GM12878 (cell line): Measurements from ENCODE around the gene SNX7. TPM values are rescaled to one million over a fixed set of nuclear protein-coding genes. Genes with fewer than 3 reads are reported as not detected.

Experiments used
- ATAC-seq: fragments of 200-7000 bp; cut with Tn5 transposase; 3 replicates; pipeline ENCODE4 v1.9.1; 2020; ENCODE audit warnings: mild to moderate bottlenecking, moderate library complexity
- BruUV-seq: library from RNA; stranded (reverse); fragments of 400-500 nt; replicated peaks from 2 replicates; lab custom pipeline; 2021; lab: Mats Ljungman, UMichigan
- CTCF ChIA-PET: fragments of 300-600 bp; sonication (Branson Sonifier 250); formaldehyde crosslinking; extraction: SDS; loops from one replicate; lab custom pipeline; 2021; ENCODE audit warnings: inconsistent platforms; lab: Yijun Ruan, JAX
- POLR2A ChIA-PET: fragments of 350-600 bp; formaldehyde crosslinking; extraction: SDS; loops from one replicate; lab custom pipeline; 2021; ENCODE audit warnings: inconsistent platforms; lab: Charles Lee
- RAD21 ChIA-PET: fragments of 300-600 bp; sonication (Branson Sonifier 250); formaldehyde crosslinking; loops from one replicate; lab custom pipeline; 2023; ENCODE audit warnings: antibody characterized with exemption; ENCODE audit not compliant: unreplicated experiment; lab: Charles Lee
- SMC1A ChIA-PET: fragments of 300-600 bp; sonication (Branson Sonifier 250); formaldehyde crosslinking; loops from one replicate; lab custom pipeline; 2023; ENCODE audit not compliant: unreplicated experiment, uncharacterized antibody; lab: Charles Lee
- DNase-seq: peaks from one replicate; pipeline ENCODE4 v3.0.0-alpha.2; 2011; ENCODE audit warnings: low read depth, low spot score
- FAIRE-seq: peaks from 3 replicates; lab custom pipeline; 2011; peaks lifted over from hg19 to GRCh38; lab: Jason Lieb, UNC
- H2AFZ ChIP-seq: 2 replicates; pipeline ENCODE4 v1.6.0; 2011; ENCODE audit warnings: low read depth, low read length, control low read depth; ENCODE audit not compliant: control insufficient read depth
- H3K27ac ChIP-seq: 2 replicates; pipeline ENCODE4 v1.5.1; 2011; ENCODE audit warnings: control low read depth; ENCODE audit not compliant: control insufficient read depth, insufficient read depth
- H3K27me3 ChIP-seq, 2 experiments: replicated peaks in 1 of 2; 2 replicates each; pipeline versions ENCODE4 v1.6.0 to v1.6.1; 2011; ENCODE audit warnings: low read length in 1 of 2; ENCODE audit not compliant: control insufficient read depth in 2 of 2, insufficient read depth in 2 of 2
- H3K36me3 ChIP-seq, 2 experiments: 2 replicates each; pipeline ENCODE4 v1.5.1; 2011; ENCODE audit warnings: low read length in 1 of 2; ENCODE audit not compliant: control insufficient read depth in 2 of 2, insufficient read depth in 2 of 2
- H3K4me1 ChIP-seq: 2 replicates; pipeline ENCODE4 v1.6.1; 2011; ENCODE audit warnings: mild to moderate bottlenecking, low read length, moderate library complexity, mixed read lengths; ENCODE audit not compliant: control insufficient read depth, insufficient read depth
- H3K4me2 ChIP-seq: 2 replicates; pipeline ENCODE4 v1.6.0; 2011; ENCODE audit warnings: control low read depth; ENCODE audit not compliant: control insufficient read depth, insufficient read depth
- H3K4me3 ChIP-seq: fragments of 200-600 bp; sonication (generic); 2 replicates; pipeline ENCODE4 v1.5.1; 2016
- H3K79me2 ChIP-seq: 2 replicates; pipeline ENCODE4 v1.6.0; 2011; ENCODE audit warnings: low read length; ENCODE audit not compliant: control insufficient read depth, insufficient read depth
- H3K9ac ChIP-seq: 2 replicates; pipeline ENCODE4 v1.8.0; 2011; ENCODE audit warnings: low read length, control low read depth, mixed read lengths; ENCODE audit not compliant: control insufficient read depth, insufficient read depth
- H3K9me3 ChIP-seq: replicated peaks from 3 replicates; pipeline ENCODE4 v1.5.1; 2011; ENCODE audit warnings: mild to moderate bottlenecking, low read length; ENCODE audit not compliant: control insufficient read depth, insufficient read depth
- H4K20me1 ChIP-seq: 2 replicates; pipeline ENCODE4 v1.6.0; 2011; ENCODE audit not compliant: control insufficient read depth, insufficient read depth
- CBX5 ChIP-seq: sonication (generic); IDR thresholded peaks from 2 replicates; pipeline ENCODE4 v1.6.1; 2016; ENCODE audit warnings: low read depth, moderate library complexity, mild to moderate bottlenecking, inconsistent platforms
- CEBPB ChIP-seq, 2 experiments: fragments of 150-350 bp in 1 of 2; IDR thresholded peaks; 2 replicates each; pipeline ENCODE4 v1.6.1; 2012 to 2014; ENCODE audit warnings: low read depth in 2 of 2, low read length in 2 of 2, borderline replicate concordance in 1 of 2, inconsistent platforms in 1 of 2
- GABPA ChIP-seq: IDR thresholded peaks from 2 replicates; pipeline ENCODE4 v1.6.1; 2014; ENCODE audit warnings: antibody characterized with exemption, low read depth, mild to moderate bottlenecking, inconsistent platforms
- KLF5 ChIP-seq: fragments of 450-650 bp; IDR thresholded peaks from 2 replicates; pipeline ENCODE4 v1.6.1; 2014; ENCODE audit warnings: mild to moderate bottlenecking; ENCODE audit not compliant: partially characterized antibody
- NBN ChIP-seq: fragments of 450-650 bp; IDR thresholded peaks from 2 replicates; pipeline ENCODE4 v1.6.1; 2016
- RBBP5 ChIP-seq: fragments of 200-600 bp; sonication (generic); conservative IDR thresholded peaks from 2 replicates; pipeline ENCODE4 v1.6.1; 2016
- ZNF687 ChIP-seq: fragments of 450-650 bp; IDR thresholded peaks from 2 replicates; pipeline ENCODE4 v1.6.1; 2017; ENCODE audit warnings: mild to moderate bottlenecking, moderate library complexity
- WGBS: methylation state at CpG from one replicate; pipeline ENCODE4 v1.1.6; 2016; ENCODE audit warnings: low lambda C conversion rate; ENCODE audit not compliant: insufficient replicate concordance, insufficient coverage; ENCODE audit errors: missing lambda C conversion rate; 5-methylcytosine and 5-hydroxymethylcytosine counted together
- in situ Hi-C: fragments of 300-500 bp; cut with MboI; formaldehyde crosslinking; loops from 9 replicates; pipeline ENCODE4 v1.14.3; 2018; ENCODE audit warnings: mixed read lengths
- intact Hi-C: fragments of 100-400 bp; cut with micrococcal nuclease; formaldehyde crosslinking; loops from one replicate; pipeline ENCODE4 v1.14.2; 2022; ENCODE audit not compliant: unreplicated experiment
- polyA plus RNA-seq, 11 experiments: library from polyadenylated mRNA; depleted of rRNA in 4 of 11; unstranded in 6 of 11; stranded (reverse) in 5 of 11; fragments of >200 nt; fragmentation: Nextera tagmentation in 4 of 11; fragmentation: Illumina TruSeq in 1 of 11; extraction: Ambion mirVana in 4 of 11; extraction: Trizol in 1 of 11; gene quantifications; 1 replicate in 1 of 11; 2 replicates in 10 of 11; pipeline versions ENCODE4 v1.2.1 to v1.2.3, GENCODE V29; 2011 to 2016; ENCODE audit warnings: inconsistent platforms in 2 of 11, missing spikeins in 2 of 11, low read depth in 1 of 11
- total RNA-seq, 4 experiments: library from RNA; depleted of rRNA in 3 of 4; stranded (reverse); fragments of >200 nt in 3 of 4; fragmentation: Illumina TruSeq in 1 of 4; extraction: Trizol in 1 of 4; gene quantifications; 2 replicates each; pipeline versions ENCODE4 v1.2.1 to v1.2.3, GENCODE V29; 2013 to 2021
- TF ChIP-seq, protein P1 (sequence below): fragments of 450-650 bp; IDR thresholded peaks from 2 replicates; pipeline ENCODE4 v1.6.1; 2017; ENCODE audit warnings: mild to moderate bottlenecking, low read depth, inconsistent platforms; ENCODE audit not compliant: poor library complexity, severe bottlenecking

The SNX7 gene
- total and polyA plus RNA-seq, 10 of the 15 experiments (the other 5 are each of a cell fraction or from before 2014, with no cell fraction given): 0.23 to 0.82 (median 0.34) TPM

DNA sequence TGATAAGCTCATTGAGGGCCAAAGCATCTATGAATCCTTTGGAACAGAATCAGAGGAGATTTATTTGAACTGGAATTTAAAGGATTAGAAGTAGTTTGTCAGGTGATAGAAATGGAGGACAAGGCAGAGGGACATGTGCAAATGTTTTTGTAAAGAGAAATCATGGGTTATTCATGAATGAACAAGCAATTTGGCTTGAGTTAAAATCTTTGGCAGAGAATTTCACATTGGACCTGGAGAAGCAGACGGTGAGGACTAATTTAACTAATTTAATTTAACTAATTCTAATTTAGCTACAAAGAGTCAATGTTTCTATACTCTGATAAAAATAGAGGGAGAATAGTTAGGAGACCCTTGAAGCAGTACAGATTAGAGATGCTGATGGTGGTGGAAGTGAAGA lies 36.3 kb downstream of the SNX7 start:
- Histone ChIP-seq H3K27ac (no peak overlapping the region), H3K9me3 (no peaks in the 10 kb centered on the region), H3K4me3 (no peak overlapping the region), H3K4me2 (no peak overlapping the region), H3K9ac (no peak overlapping the region), H3K79me2 (no peaks in the 10 kb centered on the region), H2AFZ (no peak overlapping the region), H3K36me3 (no peaks in the 10 kb centered on the region), H3K27me3 (no peaks in the 10 kb centered on the region), H4K20me1 (no peaks in the 10 kb centered on the region), H3K4me1 (no peaks in the 10 kb centered on the region)
- no peak for FAIRE-seq
- RAD21 ChIA-PET: no interaction called here
- DNase-seq: no peak
- WGBS: 100% methylated on average over 1 of the region's 1 CpG
- intact Hi-C loops (no loop called here), in situ Hi-C loops (no loop called here)
- SMC1A ChIA-PET: interaction anchor here (1.3 to 3.0 kb wide), 2 partner anchors 8 to 61 kb away, joined by 3 to 10 read pairs; no protein-coding TSS in a partner anchor
- no peak for ATAC-seq
- BruUV-seq: no TSS peak
- CTCF ChIA-PET: interaction anchor here (0.6 to 1.4 kb wide), 2 partner anchors 51 to 1659 kb away, joined by 3 to 4 read pairs; no protein-coding TSS in a partner anchor
- TF ChIP-seq NBN (no peak), GABPA (no peak), CBX5 (no peak), KLF5 (no peak)
- TF ChIP-seq, protein P1, sequence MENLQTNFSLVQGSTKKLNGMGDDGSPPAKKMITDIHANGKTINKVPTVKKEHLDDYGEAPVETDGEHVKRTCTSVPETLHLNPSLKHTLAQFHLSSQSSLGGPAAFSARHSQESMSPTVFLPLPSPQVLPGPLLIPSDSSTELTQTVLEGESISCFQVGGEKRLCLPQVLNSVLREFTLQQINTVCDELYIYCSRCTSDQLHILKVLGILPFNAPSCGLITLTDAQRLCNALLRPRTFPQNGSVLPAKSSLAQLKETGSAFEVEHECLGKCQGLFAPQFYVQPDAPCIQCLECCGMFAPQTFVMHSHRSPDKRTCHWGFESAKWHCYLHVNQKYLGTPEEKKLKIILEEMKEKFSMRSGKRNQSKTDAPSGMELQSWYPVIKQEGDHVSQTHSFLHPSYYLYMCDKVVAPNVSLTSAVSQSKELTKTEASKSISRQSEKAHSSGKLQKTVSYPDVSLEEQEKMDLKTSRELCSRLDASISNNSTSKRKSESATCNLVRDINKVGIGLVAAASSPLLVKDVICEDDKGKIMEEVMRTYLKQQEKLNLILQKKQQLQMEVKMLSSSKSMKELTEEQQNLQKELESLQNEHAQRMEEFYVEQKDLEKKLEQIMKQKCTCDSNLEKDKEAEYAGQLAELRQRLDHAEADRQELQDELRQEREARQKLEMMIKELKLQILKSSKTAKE: no peak
- POLR2A ChIA-PET: no interaction called here

DNA sequence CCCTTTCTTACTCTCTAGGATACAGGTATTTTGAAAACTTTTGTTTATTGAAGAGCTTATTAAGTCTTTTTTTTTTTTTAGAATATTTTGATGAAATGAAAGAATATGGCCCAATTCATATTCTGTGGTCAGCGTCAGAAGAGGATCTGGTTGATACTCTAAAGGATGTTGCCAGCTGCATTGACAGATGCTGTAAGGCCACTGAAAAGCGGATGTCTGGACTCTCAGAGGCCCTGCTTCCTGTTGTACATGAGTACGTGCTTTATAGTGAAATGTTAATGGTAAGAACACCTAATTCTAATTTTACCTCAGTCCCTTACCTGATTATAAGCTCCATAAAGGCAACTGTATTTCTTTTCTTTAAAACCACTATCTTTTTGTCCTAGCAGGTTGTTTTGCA lies 37.1 kb downstream of the SNX7 start:
- in situ Hi-C loops: no loop called here
- no peaks in the 10 kb centered on the region for H3K36me3 ChIP-seq
- ChIA-PET POLR2A (no interaction called here), SMC1A (interaction anchor here (1.3 to 2.0 kb wide), 2 partner anchors 35 to 61 kb away, joined by 3 to 9 read pairs; no protein-coding TSS in a partner anchor), RAD21 (interaction anchor here (0.8 kb wide), 1 partner anchor 51 kb away, joined by 3 read pairs; no protein-coding TSS in a partner anchor), CTCF (interaction anchor here (1.4 kb wide), 2 partner anchors 10 to 51 kb away, joined by 3 read pairs; no protein-coding TSS in a partner anchor)
- no peaks in the 10 kb centered on the region for H3K27me3 ChIP-seq
- WGBS: 17% methylated on average over 3 of the region's 3 CpGs
- H3K4me2 ChIP-seq: no peak overlapping the region
- H4K20me1 ChIP-seq: no peaks in the 10 kb centered on the region
- no peaks in the 10 kb centered on the region for H3K9me3 ChIP-seq
- DNase-seq: no peak
- ATAC-seq: peak; percentile 72
- H3K27ac ChIP-seq: no peak overlapping the region
- no peaks in the 10 kb centered on the region for H3K79me2 ChIP-seq
- H2AFZ ChIP-seq: no peak overlapping the region
- BruUV-seq: no TSS peak
- no peak overlapping the region for H3K9ac ChIP-seq
- no peak for FAIRE-seq
- no peak for TF ChIP-seq RBBP5
- TF ChIP-seq CEBPB (IDR thresholded peaks at IDR 0.05; ENCODE audit: borderline replicate concordance in 1 of 2, low read depth in 2 of 2, low read length in 2 of 2): no peak
- 0 out of 2 replicates have a peak, but pooled peaks have one; percentile 21 for TF ChIP-seq ZNF687
- H3K4me1 ChIP-seq: no peaks in the 10 kb centered on the region
- intact Hi-C loops: no loop called here
- no peak overlapping the region for H3K4me3 ChIP-seq
